NCI-H1105 (cell line): ENCODE measurements around the gene TRAF7.
A peak's percentile ranks its signal among the peaks of the same experiment; 100 is the strongest.
"Not testable (repeated sequence)": the region's sequence is repeated elsewhere in the genome, so short reads cannot be mapped to it uniquely, and the experiment has no call there.

Experiments
- DNase-seq: peaks from one replicate; lab custom pipeline; 2025; lab: John Stamatoyannopoulos, UW

TRAF7 gene

GRCh38 chr16:2122429-2122828 lies 33.2 kb upstream of the TRAF7 start:
- no peak for DNase-seq

DNA sequence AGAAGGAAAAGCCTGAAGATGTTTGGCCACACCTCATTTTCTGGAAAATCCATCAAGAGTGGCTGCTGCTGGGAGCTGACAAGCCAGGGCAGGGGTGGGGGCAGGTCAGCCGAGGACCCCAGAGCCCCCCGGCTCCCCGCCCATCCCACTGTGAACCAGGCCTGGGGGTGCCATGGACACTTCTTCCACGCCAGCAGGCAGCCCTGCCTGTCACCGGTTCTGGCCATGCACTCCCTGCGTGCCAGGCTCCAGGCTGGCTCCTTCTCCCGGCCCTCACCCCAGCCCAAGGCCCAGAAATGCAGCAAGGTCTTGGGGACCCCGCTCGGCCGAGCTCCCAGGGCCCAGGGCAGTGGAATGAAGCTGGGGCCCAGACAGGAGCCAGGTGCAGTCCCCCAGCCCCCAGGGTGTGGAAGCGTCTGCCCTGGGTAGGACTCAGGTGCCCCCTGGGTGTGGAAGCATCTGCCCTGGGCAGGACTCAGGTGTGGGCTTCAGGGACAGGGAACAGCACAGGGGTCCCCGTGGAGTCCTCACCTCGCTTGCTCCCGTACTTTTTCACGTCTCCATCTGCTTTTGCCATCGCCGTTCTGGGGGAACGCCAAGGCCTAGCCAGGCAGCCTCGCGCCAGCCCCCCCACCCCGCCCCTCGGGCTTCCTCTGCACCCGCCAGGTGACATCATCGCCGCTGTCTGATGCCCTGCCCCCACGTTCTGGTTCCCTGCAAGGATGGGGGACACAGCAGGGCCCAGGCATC lies 32.5 kb upstream of the TRAF7 start:
- DNase-seq: not testable (repeated sequence)

- DNase-seq: not testable (repeated sequence)
Measured at GRCh38 chr16:2123706-2124376, 31.7 kb upstream of the TRAF7 start.

GRCh38 chr16:2124377-2124693 lies 31.2 kb upstream of the TRAF7 start:
- DNase-seq: not testable (repeated sequence)

DNA sequence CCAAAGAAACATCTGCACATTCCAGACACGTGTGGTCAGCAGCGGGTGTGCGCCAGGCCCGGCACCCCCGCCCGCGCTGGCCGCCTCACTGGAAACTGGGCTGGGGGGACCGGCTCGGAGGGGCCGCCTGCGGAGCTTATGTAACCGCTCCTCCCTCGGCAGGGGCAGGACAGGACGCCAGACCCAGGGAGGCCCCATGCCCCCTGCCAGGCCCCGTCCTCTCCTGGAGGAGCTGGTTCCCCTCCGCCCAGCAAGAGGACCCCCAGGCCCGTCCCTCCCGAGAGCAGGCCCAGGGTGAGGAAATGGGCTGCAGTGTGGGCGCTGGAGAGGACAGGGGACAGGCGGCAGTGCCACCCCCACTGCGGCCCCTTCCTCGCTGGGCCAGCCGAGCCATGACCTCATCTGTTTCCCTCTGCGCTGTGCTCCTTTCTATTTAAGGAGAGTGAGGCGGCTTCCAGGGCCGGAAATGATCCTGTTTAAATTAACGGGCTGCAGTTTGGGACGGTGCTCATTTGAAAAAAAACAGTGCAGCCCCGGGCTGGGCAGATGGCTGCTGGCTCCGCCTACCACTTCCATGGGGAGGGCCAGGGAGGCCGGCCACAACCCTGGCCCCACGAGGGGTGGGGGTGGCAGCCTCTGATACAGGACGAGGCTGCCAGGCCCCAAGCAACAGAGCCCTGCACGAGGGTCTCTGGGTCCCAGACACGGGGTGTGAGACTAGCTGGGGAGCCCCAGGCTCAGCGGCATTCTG lies 30.7 kb upstream of the TRAF7 start:
- not testable (repeated sequence) for DNase-seq

DNA sequence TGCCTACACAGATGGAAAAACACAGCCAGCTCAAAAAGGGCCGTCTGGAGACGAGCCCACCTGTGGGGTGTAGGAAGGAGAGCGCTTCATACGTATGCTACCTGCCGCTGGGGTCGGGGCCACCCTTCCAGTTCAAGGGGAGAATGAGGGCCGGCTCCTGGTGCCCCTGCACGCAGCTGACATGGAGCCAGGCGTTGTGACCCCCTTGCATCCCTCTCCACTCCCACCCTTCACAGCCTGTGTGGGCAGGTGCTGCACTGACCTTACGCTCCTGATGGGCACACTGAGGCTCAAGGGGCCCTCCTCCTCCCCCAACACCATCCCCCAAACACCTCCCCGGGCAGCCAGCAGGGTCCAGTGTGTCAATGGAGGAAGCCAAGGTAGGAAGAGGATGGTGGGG lies 30.0 kb upstream of the TRAF7 start:
- not testable (repeated sequence) for DNase-seq

GRCh38 chr16:2126161-2126743 lies 29.3 kb upstream of the TRAF7 start:
- DNase-seq: not testable (repeated sequence)

GRCh38 chr16:2126928-2127556 lies 28.5 kb upstream of the TRAF7 start:
- DNase-seq: not testable (repeated sequence)

GRCh38 chr16:2127630-2128280 lies 27.8 kb upstream of the TRAF7 start:
- DNase-seq: not testable (repeated sequence)

- DNase-seq: not testable (repeated sequence)
Measured at GRCh38 chr16:2129251-2129650, 26.3 kb upstream of the TRAF7 start.

DNA sequence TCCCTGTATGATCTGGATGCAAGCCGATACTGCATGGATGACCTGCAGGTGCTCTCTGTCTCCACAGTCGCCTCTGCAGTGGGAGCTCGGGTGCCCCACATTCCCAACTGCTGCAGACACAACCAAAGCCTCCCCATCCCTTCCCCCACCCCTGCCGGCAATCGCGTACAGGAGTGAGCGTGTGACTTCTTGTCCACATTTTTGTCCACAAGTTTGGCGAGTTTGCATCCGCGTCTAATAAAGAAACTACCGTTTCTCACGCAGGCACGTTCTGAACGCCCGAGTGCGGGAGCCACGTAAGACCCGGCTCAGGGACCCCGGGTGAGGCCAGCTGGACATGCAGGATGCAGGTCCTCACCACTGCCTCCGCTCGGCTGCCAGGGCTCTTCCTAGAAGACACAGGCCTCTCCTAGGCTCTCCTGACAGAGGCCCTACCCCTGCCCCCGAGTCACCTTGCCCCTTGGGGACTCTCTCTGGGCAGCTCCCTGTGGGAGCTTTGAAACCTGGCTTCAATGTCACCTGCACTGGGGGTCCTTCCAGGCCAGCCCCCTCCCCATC lies 25.6 kb upstream of the TRAF7 start:
- not testable (repeated sequence) for DNase-seq

- DNase-seq: not testable (repeated sequence)
Measured at GRCh38 chr16:2133797-2134196, 21.8 kb upstream of the TRAF7 start.

DNA sequence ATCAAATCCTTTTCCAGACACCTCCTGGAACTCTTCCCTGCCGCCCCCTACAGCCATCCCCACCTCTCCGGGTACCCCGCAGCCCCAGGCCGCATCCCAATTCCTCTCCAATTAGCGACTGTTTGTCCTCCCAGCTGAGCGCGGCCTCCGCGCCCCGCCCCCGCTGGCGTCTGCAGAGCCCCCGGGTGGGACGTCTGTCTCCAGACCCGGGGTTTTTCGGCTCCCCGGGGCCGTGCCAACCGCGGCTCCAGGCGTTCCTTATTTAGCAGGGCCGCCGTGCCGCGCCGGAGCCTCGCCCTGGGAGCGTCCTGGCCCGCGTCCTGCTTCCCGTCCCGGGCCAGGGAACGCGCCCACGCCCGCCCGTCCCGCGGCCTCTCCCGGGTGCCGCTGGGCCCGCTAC lies 20.5 kb upstream of the TRAF7 start:
- DNase-seq: not testable (repeated sequence)

- peak; percentile 50 for DNase-seq
Measured at GRCh38 chr16:2135770-2136490, 19.7 kb upstream of the TRAF7 start, which contains the start of gene PKD1. Gene PKD1, minus strand, starts transcription at chr16:2135898. Its CDS starts 209 bp downstream, at chr16:2135689.

GRCh38 chr16:2142942-2143877 lies 12.4 kb upstream of the TRAF7 start:
- no peak for DNase-seq

- no peak for DNase-seq
Measured at GRCh38 chr16:2143878-2144485, 11.6 kb upstream of the TRAF7 start.

GRCh38 chr16:2145843-2146242 lies 9.7 kb upstream of the TRAF7 start:
- no peak for DNase-seq

DNA sequence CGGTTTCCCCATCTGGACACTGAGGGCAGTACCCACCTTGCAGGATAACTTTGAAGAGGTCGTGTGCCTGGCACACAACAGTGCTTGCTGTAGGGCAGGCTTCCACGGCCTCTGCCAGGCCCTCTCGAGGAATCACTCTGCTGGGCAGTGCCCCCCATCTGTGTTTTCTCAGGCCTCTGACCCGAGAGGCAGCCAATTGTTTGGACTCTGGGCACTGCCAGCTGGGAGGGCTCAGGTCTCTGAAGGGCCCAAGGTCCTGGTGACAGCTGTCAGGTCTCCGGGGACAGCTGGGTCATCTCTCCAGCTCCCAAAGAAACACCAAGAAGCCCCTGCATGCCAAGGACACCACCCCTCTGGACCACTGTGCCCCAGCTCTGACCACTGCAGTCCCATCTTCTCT lies 8.2 kb upstream of the TRAF7 start:
- DNase-seq: no peak
